Measurements from ENCODE around the gene ZMYND8.
"Not testable (repeated sequence)": the region's sequence is repeated elsewhere in the genome, so short reads cannot be mapped to it uniquely, and the experiment has no call there.

ZMYND8 gene

DNA sequence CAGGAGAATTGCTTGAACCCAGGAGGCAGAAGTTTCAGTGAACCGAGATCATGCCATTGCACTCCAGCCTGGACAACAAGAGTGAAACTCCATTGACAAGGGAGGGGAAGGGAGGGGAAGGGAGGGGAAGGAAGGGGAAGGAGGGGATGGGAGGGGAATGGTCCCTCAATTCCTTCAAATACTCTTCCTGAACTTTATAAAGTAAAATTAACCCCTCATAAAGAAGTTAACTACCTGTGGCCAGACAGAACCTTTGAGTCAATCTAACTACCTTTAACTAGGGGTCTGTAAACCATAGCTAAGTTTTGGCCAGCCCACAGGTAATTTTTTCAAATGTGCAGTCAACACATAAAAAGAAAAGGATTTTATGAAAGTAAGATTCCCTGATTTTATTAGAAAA, 131.0 kb downstream of the ZMYND8 start:
- DNase-seq (ENCODE audit: low read depth in 2 of 2): no peak

DNA sequence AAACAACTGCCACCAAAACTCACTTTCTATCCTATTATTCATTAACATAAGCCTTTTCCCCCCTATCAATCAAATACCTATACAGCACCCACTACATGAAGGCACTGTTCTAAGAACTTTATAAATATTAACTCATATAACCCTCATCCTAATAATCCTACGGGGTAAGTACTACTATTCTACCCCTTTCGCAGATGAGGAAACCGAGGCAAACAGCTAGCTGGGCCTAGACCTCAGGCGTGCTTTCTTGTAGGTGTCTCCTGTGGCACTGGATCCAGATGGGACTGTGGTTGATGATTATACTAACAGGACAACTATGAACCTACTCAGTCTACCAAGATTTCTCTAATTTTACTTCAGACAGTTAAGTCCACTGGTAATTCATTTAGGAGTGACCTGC, 131.6 kb downstream of the ZMYND8 start:
- no peak for DNase-seq (ENCODE audit: low read depth in 2 of 2)

DNA sequence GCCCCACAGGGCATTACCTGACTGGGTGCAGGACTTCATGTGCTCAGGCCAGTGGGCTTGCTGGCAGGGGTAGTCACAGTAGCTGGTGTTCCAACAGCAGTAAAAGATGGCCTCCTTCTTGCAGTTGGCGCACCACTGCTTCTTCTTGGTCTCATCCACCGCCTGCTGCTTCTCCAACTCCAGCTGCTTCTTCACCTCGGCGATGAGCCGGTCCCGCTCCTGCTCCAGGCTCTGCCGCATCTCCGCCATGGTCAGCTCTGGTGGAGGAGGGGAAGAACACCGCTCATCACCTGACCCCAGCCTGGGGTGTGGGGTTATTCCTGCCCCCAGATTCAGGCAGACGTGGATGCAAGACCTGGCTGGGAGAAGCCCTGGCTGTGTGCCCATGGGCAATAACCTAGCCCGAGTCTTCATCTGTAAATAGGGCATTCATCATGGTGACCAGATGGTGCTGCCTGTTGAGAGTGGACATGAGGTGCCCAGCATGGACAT, 132.2 kb downstream of the ZMYND8 start:
- no peak for DNase-seq (ENCODE audit: low read depth in 2 of 2)

DNA sequence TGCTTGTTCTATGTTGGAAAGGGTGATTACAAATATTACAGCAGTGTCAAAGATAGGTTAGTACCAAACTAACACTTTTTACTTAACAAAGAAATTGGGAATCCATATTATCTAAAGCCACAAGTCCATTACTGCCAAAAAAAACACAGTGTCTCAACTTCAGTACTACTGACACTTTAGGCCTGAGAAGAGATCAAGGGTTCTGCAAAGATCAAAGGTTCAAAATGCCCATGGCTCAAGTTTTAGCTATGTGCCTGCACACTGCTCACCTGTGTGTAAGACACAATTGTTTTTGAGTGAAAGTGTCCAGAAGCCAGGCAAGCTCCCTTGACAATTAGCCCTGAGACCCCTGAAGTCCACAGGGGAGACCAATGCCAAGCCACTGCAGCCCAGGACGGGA, 132.6 kb downstream of the ZMYND8 start:
- no peak for DNase-seq (ENCODE audit: low read depth in 2 of 2)

DNA sequence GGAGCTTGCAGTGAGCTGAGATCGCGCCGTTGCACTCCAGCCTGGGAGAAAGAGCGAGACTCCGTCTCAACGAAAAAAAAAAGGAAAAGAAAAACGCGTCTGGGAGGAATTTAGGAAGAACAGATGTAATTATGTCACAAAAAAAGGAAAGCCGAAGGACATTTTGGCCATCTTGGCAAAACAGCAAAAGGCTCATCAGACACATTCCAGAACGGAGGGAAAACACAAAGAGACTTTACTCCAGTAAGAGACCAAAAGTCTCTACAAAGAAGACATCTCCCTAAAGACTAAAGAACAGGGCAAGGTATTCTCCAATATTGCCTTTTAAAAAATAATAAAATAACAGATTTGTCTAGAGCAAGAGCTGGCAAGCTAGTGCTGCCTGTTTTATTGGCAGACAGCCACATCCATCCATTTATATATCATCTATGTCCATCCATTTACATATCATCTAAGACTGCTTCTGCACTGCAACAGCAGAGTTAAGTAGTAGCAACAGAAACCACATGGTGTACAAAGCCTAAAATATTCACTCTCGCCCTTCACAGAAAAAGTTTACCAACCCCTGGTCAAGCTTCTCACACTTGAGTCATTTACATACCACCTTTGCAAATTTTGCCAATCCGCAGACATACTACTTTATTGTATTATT, 133.9 kb downstream of the ZMYND8 start:
- no peak for DNase-seq (ENCODE audit: low read depth in 2 of 2)

DNA sequence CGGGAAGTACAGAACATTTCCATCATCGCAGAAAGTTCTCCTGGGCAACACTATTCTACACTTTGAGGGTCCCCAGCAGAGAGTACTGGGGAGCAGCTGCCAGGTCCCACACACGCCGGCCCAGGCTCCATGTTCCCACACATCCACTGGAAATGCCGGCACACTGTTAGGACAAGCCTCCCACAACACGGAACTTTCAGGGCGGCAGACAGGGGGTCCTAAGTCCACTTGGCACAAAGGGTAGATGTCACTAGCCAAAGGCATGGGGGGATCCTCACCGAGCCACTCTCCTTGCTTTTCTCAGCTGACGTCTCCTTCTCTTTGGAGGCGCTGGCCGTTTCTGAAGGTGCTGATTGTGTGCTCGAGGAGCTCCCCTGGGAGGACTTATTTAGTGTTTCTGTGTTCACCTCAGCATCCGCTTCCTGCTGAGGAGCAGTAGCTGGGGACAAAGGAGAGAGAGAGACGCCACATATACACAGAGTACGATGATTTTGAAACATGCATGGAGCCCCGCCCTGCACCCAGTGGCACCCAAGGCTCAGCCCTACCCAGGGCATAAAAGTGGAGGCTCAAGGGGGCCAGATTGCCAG, 135.4 kb downstream of the ZMYND8 start:
- no peak for DNase-seq (ENCODE audit: low read depth in 2 of 2)

DNA sequence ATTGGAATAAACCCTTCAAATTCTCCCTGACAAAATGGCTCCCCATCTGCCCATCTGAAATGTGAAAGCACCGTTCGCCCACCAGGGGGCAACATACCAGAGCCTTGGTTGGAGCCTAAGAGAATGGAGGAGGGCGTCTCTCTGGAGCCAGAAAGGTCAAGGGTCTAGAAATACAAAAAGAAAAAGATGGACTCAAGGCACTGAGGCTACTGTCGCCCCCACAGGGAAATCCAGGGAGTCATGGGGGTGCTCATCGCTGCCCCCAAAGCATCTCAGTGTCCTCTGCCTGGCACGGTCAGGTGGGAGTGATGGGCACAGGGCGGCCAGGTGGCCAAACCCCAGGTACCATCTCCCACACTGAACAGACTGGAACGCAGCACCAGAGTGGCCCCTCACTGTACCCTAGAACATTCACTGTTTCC, 136.3 kb downstream of the ZMYND8 start:
- DNase-seq (ENCODE audit: low read depth in 2 of 2): peak; percentile 7 to 19

DNA sequence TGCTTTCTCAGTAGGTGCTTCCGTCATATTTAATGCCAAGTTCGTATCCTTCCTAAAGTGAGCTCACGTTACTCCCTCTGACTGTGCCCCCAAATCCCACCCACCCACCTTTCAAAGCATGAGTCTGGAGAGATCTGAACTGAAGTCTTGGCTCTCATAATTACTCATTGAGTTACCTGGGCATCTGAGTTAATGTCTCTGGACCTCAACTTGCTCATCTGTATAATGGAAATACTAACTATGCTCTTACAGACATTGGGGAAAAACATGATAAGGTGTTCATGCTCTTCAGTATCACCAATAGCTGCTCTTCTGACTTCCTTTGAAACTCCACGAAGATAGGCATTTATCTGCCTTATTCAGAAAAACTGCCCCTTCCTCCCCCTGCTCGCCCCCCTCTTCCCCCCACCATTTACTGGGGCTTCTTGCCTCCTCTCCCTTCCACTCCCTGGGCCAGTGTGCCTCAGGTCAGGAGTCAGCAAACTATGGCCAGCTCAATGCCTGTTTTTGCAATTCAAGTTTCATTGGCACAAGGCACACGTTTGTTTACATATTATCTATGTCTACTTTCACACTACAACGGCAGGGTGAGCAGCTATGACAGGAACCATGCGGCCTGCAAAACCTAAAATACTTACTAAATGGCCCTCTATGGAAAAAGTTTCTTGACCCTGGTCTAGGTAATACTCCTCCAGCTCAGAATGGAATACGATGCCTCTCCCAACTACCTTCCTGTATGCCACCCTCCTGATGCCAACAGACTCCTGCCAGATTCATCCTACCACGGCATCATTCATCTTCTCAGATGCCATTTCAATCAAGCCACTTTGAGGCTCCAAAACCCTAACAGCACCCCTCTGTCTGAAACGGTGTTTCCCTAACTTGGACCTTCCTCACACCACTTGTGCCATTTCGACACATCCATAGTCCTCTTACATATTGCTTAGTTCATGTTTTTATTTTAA, 138.7 kb downstream of the ZMYND8 start:
- no peak for DNase-seq (ENCODE audit: low read depth in 2 of 2)

DNA sequence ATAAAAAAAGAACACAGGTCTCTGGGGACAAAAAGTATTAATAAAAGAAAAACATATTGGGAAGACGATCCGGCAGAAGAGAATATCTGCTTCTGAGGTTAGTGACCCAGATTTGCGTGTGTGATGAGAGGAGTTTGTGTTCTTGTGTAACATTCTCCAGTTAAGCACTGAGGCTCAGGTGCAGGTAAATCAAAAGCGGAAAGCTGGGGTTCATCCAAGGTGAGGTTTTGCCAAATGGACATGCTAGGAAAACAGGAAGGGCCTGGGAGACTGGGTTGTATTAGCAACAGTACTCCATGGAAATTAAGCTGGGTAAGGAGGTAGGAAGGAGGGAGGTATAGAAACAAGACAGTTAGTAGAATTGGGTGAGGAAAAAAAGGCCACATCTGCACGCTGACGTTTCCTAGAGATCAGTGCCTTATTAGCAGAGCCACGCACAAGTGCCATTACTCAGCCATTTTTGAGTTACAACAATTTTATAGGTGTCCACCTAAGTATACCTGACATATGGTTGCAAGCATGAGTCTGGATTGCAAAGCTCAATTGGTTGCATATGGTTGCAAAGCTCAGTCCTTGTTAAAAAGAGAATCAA, 139.6 kb downstream of the ZMYND8 start:
- DNase-seq (ENCODE audit: low read depth in 2 of 2): no peak

DNA sequence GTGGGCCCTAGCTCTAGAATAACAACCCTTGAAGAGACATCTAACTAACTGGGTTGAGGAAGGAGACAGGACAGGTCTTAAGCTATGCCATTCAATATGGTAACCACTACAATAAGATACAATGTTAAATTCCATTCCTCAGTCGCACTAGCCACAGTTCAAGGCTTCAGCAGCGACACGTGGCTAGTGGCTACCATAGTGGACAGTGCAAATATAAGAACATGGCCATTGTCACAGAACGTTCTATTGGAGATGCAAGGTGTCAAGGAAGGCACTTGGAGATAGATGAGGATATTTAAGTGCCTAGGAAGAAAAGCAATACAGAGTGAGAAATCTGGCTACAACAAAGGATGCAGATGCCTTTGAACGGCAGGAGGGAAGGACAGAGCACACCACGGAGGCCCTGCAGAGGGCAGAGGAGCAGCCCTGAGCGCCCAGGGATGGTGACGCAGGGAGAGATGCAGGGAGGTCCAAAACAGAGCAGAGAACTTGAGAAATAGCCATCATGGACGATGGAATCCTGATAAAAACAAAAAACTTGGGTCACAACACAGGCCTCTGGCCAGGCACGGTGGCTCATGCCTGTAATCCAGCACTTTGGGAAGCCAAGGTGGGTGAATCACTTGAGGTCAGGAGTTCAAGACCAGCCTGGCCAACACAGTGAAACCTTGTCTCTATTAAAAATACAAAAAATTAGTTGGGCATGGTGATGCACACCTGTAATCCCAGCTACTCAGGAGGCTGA, 140.7 kb downstream of the ZMYND8 start:
- no peak for DNase-seq (ENCODE audit: low read depth in 2 of 2)

DNA sequence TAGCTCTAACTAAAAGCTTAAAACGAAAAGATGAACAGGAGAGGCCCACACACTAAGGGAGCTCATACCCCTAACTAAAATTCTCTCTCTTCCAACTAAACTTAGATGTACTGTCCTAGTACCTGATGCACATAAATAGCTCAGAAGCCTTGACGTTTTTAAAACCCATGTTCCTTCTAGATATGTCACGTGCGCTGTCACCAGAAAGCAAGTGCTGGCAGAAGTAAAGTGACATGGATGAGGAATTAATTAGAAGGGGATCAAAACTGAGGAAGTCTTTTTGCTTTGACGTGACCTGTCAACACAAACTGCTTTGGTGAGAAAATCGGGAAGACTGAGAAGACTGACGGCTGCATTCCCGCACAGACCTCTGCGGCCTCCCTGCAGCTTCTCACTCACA, 142.5 kb downstream of the ZMYND8 start:
- DNase-seq (ENCODE audit: low read depth in 2 of 2): no peak

DNA sequence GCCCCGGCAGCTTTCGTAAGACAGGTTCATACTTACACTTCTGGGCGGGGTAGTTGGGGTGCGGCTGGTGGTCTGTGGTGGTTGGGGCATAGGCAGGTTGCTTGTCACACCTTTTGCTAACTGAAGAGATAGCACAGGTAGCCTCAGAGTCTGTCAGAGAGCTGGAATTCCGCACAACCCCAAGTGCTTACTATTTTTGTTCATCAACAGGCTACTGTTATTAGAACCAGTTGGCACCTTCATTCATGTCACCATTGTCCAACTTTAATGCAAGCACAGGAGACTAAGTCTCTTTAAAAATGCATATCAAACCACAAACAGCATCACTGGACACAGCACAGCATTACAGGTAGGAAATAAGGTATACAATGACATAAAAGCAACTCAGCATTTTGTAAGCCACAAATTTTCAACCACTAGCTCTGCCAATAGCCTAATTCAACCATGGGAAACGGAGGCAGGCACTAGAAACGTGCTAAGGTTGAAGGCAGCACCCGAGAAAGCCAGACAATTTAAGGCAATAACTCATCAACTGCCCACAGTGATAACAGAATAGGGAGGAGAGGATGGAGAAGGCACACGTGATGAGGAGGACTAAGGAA, 143.8 kb downstream of the ZMYND8 start:
- no peak for DNase-seq (ENCODE audit: low read depth in 2 of 2)

DNA sequence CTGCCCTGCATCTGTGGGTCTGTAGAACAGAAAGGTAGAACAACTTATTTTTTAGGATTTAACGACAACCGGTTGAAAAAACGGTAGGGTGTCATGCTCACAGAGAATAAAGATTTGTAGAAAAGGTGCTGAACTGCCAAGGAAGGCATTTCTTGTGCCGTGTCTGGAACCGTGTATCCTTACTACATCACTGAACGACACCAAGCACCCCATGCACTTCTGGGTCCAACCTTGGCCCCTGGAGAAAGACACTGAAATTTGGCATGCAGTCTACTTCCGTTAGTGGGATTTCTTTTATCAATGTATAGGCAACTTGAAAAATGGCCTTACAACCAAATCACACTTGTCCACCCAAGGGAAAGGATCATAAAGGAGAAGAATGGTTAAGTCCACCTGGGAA, 145.5 kb downstream of the ZMYND8 start:
- DNase-seq (ENCODE audit: low read depth in 2 of 2): no peak

DNA sequence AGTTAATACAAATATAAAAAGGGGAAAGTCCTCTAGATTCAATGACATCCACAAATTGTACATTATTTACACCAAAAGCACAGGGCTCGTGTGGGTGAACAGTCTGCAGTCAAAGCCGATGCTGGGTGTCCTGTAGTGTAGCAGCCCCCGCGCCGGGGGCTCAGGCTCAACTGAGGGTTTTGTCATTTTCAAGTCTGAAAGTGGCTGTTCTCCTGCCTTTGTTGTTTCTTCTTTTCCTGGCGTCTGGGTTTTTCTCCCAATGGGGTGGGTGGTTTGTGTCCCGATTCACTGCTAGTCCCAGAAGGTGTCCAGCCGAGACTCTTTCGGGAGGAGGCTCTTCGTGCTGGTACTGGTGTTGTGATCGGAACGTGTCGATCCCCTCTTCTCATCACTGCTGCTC, 146.0 kb downstream of the ZMYND8 start:
- DNase-seq (ENCODE audit: low read depth in 2 of 2): no peak

DNA sequence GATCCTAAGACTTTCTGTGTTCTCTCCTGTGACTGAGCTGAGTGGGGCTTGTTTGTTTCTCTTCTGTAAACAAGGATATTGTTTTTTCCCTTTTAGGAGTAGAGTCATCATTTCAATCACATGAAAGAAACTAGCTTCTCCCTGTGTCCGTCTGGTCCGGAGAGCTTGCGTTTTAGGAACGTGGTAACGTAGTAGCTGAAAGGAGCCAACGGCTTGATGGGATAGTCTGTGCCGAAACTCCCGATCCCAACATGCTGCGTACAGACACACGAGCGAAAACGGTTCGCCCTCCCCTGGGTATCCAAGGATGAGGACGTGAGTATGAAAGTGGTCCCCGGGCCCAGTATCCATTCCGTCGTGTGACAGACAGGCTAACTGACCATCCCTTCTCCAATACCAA, 146.5 kb downstream of the ZMYND8 start:
- DNase-seq (ENCODE audit: low read depth in 2 of 2): no peak

DNA sequence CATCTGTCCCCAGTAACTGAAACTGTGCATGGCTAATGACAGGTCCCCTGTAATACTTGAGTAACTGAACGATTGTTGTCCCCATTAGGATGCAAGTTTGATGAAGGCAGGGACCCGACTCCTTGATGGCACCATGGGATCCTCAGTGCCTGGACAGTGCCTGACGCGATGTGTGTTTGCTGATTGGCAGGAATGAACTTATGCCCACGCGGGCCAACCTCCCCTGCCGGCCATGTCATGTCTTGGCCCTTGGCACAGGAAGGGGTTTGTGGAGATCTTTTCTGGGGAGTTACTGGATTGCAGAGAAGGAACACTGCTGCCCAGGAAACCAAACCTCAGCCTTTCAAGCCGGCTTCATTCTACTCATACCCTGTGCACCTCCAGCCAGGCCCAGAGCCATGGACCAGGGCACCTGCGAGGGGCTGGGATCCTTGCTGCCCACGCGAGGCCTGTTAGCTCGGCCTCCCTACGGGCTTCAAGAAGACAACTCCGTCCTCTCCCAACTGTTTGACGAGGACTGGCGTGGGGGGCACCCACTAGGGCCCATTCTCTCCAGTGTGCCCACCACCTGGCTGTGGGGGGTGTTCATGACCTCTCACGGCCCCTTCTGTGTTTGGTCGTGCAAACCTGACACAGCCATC, 147.8 kb downstream of the ZMYND8 start:
- DNase-seq (ENCODE audit: low read depth in 2 of 2): no peak

DNA sequence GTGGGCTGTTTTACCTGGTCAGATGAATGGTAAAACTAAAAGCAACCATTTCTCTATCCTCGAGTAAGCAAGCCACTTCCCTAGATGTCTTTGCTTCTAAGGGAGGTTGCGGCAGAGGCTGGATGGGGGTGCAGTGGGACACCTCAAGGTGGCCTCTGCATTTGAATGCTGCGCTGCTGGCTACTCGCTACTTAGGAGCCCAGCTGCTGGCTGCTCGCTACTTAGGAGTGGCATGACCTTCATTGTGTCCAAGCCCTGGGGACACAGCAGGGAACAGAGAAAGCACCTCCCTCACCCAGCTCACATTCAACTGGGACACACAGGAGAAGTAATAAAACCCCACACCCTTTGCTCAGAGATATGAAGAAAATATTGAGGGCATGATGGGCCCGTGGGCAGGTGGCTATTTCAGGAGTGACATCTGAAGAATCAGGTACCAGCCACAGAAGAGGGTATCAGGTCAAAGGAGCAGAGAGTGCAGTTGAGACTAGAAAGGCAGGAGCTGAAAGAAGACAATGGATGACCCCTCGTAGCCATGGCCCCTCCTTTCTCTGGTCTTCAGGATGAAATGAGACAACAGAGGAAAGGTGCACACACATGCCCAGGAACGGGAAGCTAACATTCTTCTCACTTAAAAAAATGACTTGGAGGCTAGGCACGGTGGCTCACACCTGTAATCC, 149.4 kb downstream of the ZMYND8 start:
- DNase-seq (ENCODE audit: low read depth in 2 of 2): no peak

DNA sequence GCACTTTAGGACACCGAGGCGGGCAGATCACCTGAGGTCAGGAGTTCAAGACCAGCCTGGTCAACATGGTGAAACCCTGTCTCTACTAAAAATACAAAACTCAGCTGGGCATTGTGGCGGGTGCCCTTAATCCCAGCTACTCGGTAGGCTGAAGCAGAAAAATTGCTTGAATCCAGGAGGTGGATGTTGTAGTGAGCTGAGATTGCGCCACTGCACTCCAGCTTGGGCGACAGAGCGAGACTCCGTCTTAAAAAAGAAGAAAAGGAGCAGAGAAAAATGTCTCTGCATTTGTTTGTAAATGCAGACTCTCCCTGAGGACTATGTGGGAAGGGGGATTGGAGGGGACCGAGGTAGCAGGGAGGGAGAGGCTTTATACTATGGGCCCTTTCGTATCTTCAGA, 149.9 kb downstream of the ZMYND8 start:
- DNase-seq (ENCODE audit: low read depth in 2 of 2): not testable (repeated sequence)

DNA sequence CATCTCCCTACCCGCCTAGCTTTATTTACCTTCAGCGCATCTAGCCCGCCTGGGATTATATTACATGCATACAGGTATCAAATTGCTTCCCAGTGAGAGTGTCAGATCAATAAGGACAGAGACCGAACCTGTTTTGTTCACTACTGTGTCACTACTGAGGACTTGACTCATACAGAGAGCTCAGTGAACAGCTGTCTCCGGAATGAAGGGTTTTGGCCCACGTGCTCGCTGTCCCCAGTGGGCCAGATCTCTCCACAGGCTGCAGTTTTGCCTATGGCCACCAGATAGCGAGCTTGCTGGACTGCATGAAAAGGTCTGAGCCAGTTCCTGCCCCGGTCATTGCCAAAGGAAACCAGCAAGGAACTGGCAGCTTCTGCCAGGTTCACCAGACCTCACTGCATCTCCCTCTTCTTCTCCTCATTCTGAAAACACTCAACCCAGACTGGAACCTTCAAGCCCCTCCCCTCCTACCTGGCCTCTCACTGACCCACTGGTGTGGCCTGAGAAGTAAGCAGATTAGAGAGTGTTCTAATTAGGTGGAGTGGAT, 150.8 kb downstream of the ZMYND8 start:
- peak in 1 of 2 donors; percentile 23 for DNase-seq (ENCODE audit: low read depth in 2 of 2)

DNA sequence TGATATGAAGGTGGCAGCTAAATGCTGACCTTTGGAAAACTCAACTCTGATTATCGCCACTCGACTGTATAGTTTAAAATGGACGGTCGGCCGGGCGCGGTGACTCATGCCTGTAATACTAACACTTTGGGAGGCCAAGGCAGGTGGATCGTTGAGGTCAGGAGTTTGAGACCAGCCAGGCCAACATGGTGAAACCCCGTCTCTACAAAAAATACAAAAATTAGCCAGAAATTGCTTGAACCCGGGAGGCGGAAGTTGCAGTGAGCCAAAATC, 151.7 kb downstream of the ZMYND8 start:
- DNase-seq (ENCODE audit: low read depth in 2 of 2): not testable (repeated sequence)
